Esophagus muscularis mucosa (tissue), 4 donors: ENCODE results near the gene MCF2L2. TPM values are rescaled to one million over a fixed set of nuclear protein-coding genes. Genes with fewer than 3 reads are reported as not detected.

ENCODE experiments used
- DNase-seq: peaks from one replicate; pipeline ENCODE4 v3.0.0-alpha.2; 2017; ENCODE audit errors: extremely low spot score
- H3K27ac ChIP-seq, 4 donors: fragments of 200-600 bp; sonication (generic); replicated peaks in 1 of 4; 1 replicate in 3 of 4; 2 replicates in 1 of 4; pipeline ENCODE4 v1.5.1; 2016 to 2019; ENCODE audit warnings: mild to moderate bottlenecking in 1 of 4
- H3K27me3 ChIP-seq, 4 donors: fragments of 200-600 bp; sonication (generic); one replicate each; pipeline versions ENCODE4 v1.5.1 to v1.6.0; 2016 to 2019
- H3K36me3 ChIP-seq, 4 donors: fragments of 200-600 bp; sonication (generic); one replicate each; pipeline ENCODE4 v1.5.1; 2016 to 2019
- H3K4me1 ChIP-seq, 4 donors: fragments of 200-600 bp; sonication (generic); one replicate each; pipeline ENCODE4 v1.5.1; 2016 to 2019
- H3K4me3 ChIP-seq, 4 donors: fragments of 200-600 bp; sonication (generic); 1 replicate in 2 of 4; 2 replicates in 2 of 4; pipeline ENCODE4 v1.5.1; 2016 to 2019; ENCODE audit warnings: mild to moderate bottlenecking in 4 of 4, moderate library complexity in 1 of 4
- H3K9me3 ChIP-seq, 4 donors: fragments of 200-600 bp; sonication (generic); 1 replicate in 3 of 4; 2 replicates in 1 of 4; pipeline ENCODE4 v1.5.1; 2016 to 2019
- EP300 ChIP-seq: sonication (generic); formaldehyde crosslinking; IDR thresholded peaks from one replicate; pipeline ENCODE4 v1.6.1; 2017; ENCODE audit warnings: antibody characterized with exemption
- POLR2A ChIP-seq: fragments of 450-650 bp; IDR thresholded peaks from one replicate; pipeline ENCODE4 v1.6.1; 2017; ENCODE audit warnings: antibody characterized with exemption, moderate library complexity, mild to moderate bottlenecking, low read depth
- POLR2AphosphoS5 ChIP-seq, 2 donors: sonication (generic); formaldehyde crosslinking; IDR thresholded peaks; one replicate each; pipeline ENCODE4 v1.6.1; 2017; ENCODE audit warnings: antibody characterized with exemption in 2 of 2
- WGBS: methylation state at CpG from one replicate; pipeline ENCODE4 v1.1.5; 2018; 5-methylcytosine and 5-hydroxymethylcytosine counted together
- intact Hi-C: fragments of 100-400 bp; cut with DNase I; formaldehyde crosslinking; loops from one replicate; pipeline ENCODE4 v1.15.1; 2023
- total RNA-seq, 4 donors: library from RNA; depleted of rRNA; stranded (reverse); fragments of >200 nt; gene quantifications; one replicate each; pipeline versions ENCODE4 v1.1.0 to v1.2.1, GENCODE V29; 2016
- TF ChIP-seq, protein P1 (sequence below), 3 experiments: fragments of 200-600 bp in 2 of 3; fragments of 450-650 bp in 1 of 3; sonication (generic) in 2 of 3; IDR thresholded peaks; one replicate each; pipeline ENCODE4 v1.5.1; 2017 to 2019; ENCODE audit warnings: antibody characterized with exemption in 3 of 3, mild to moderate bottlenecking in 2 of 3, moderate library complexity in 1 of 3

Gene MCF2L2
- total RNA-seq, 4 donors from 2014 or later, result 0.99 to 3.3 (median 1.3) TPM

DNA sequence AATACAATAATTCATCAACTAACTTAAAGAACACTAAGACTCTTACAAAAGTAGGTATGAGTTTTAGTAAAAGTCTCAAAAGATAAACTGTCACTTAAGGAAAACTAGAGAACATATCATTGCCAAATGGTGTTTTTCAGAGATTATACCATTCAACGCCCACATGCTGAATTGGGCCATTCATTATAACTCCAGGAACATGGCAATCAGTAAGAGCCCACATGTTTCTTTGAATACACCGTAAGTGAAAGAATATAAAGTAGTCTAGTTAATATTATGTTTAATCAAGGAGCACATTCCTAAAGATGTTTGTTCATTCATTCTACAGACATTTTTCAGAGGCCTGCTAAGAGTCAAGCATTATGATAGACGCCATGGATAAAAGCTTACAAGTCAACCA, 152.5 kb downstream of the MCF2L2 start:
- Histone ChIP-seq H3K36me3 (no peaks in the 10 kb centered on the region), H3K9me3 (no peaks in the 10 kb centered on the region), H3K27ac (no peak overlapping the region), H3K27me3 (no peaks in the 10 kb centered on the region), H3K4me1 (peaks cover 0 to 6% (median 0%) of the 10 kb centered on the region in 4 donors), H3K4me3 (no peak overlapping the region)
- TF ChIP-seq POLR2A, result no peak
- TF ChIP-seq, protein P1, sequence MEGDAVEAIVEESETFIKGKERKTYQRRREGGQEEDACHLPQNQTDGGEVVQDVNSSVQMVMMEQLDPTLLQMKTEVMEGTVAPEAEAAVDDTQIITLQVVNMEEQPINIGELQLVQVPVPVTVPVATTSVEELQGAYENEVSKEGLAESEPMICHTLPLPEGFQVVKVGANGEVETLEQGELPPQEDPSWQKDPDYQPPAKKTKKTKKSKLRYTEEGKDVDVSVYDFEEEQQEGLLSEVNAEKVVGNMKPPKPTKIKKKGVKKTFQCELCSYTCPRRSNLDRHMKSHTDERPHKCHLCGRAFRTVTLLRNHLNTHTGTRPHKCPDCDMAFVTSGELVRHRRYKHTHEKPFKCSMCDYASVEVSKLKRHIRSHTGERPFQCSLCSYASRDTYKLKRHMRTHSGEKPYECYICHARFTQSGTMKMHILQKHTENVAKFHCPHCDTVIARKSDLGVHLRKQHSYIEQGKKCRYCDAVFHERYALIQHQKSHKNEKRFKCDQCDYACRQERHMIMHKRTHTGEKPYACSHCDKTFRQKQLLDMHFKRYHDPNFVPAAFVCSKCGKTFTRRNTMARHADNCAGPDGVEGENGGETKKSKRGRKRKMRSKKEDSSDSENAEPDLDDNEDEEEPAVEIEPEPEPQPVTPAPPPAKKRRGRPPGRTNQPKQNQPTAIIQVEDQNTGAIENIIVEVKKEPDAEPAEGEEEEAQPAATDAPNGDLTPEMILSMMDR (IDR thresholded peaks at IDR 0.05), result no peak
- no peak for TF ChIP-seq EP300
- no peak for TF ChIP-seq POLR2AphosphoS5 (IDR thresholded peaks at IDR 0.05)
- intact Hi-C loops, result no loop called here
- no peak for DNase-seq
- 82% methylated on average over 3 of the region's 3 CpGs for WGBS

DNA sequence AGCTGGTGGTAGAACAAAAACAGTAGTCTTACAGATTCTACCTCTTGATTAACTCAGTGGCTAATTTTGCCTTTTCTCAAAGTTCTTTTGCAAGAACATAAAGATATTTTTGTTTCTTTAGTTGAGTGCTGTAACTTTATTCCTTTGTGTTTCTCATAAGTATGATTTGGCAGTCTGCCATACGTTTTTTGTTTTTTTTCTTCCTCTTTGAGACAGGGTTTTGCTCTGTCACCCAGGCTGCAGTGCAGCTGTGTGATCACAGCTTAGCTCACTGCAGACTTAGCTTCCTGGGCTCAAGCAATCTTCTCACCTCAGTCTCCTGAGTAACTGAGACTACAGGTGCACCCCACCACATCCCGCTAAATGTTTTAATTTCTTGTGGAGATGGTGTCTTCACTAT, 153.0 kb downstream of the MCF2L2 start:
- Histone ChIP-seq H3K27ac (no peak overlapping the region), H3K27me3 (no peaks in the 10 kb centered on the region), H3K9me3 (no peaks in the 10 kb centered on the region), H3K36me3 (peaks cover 0 to 3% (median 2%) of the 10 kb centered on the region in 4 donors), H3K4me3 (no peak overlapping the region), H3K4me1 (peaks cover 0 to 6% (median 0%) of the 10 kb centered on the region in 4 donors)
- DNase-seq, result no peak
- TF ChIP-seq EP300 (no peak), POLR2AphosphoS5 (IDR thresholded peaks at IDR 0.05) (no peak), POLR2A (no peak)
- TF ChIP-seq, protein P1 (IDR thresholded peaks at IDR 0.05), result no peak
- WGBS, result 45% methylated on average over 2 of the region's 2 CpGs
- intact Hi-C loops, result no loop called here

DNA sequence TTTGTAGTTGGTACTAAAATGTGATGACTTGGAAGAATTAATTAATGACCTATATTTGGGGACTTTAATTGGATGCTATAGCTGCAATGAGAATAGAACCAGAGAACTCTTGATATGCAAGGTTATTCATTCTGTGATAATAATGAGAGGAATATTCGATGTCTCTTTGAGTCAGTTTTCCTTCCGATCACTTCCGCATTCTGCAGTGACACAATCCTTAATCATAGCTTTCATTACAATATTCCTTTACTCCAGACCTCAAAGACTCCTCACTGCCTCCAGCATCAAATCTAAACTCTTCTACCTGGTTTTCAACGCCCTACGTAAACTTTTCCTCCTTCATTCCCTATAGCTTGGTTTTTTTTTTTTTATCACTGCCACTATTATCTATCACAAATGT, 153.8 kb downstream of the MCF2L2 start:
- WGBS, result 83% methylated on average over 5 of the region's 5 CpGs

DNA sequence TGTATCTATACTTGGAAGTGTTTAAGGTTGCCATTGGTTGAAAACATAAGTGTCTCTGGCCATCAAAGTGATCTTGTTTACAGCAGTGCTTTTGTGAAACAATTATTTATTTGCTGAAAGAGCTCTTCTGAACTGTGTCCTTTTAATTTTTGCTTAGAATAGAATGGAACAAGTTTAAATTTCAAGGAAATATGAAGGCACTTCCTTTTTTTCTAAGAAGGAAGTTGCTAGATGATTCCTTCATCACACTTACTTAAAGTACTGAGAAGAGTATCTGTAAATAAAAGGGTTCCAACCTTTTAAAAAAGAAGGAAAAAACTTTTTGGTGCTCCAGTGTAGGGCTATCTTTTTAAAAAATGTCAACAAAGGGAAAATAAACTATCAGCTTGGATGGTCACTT, 155.6 kb downstream of the MCF2L2 start:
- Histone ChIP-seq H3K4me3 (no peak overlapping the region), H3K27ac (no peak overlapping the region), H3K27me3 (no peaks in the 10 kb centered on the region), H3K4me1 (peaks cover 0 to 6% (median 0%) of the 10 kb centered on the region in 4 donors), H3K36me3 (peaks cover 0 to 12% (median 5%) of the 10 kb centered on the region in 4 donors), H3K9me3 (no peaks in the 10 kb centered on the region)
- TF ChIP-seq, protein P1 (IDR thresholded peaks at IDR 0.05), result no peak
- TF ChIP-seq POLR2AphosphoS5 (IDR thresholded peaks at IDR 0.05), result no peak
- TF ChIP-seq POLR2A, result no peak
- no peak for TF ChIP-seq EP300
- intact Hi-C loops, result no loop called here
- DNase-seq, result no peak

More for the DNA sequence above, 153.8 kb downstream of the MCF2L2 start:
- intact Hi-C loops, result no loop called here
- H3K4me3 ChIP-seq, result no peak overlapping the region
- H3K27me3 ChIP-seq, result no peaks in the 10 kb centered on the region
- H3K27ac ChIP-seq, result no peak overlapping the region
- peaks cover 0 to 11% (median 5%) of the 10 kb centered on the region in 4 donors for H3K36me3 ChIP-seq
- peaks cover 0 to 6% (median 0%) of the 10 kb centered on the region in 4 donors for H3K4me1 ChIP-seq
- no peaks in the 10 kb centered on the region for H3K9me3 ChIP-seq
- TF ChIP-seq, protein P1 (IDR thresholded peaks at IDR 0.05), result no peak
- TF ChIP-seq POLR2A (no peak), EP300 (no peak)
- no peak for DNase-seq

DNA sequence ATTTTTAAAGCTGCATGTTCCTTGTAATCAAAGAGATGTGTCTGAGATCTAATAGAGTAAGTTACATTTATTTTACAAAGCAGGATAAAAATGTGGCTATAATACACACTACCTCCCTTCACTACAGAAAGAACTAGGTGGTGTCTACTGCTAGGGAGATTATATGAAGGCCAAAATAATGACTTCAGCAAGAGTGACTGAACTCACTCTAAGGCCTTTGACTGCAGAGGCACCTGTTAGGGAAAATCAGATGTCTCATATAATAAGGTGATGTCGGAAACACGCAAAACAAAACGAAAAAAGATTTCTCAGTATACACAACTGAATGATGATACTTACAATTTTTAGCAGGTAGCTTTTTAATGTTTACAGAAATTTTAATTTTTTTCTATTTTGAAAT, 156.3 kb downstream of the MCF2L2 start:
- no peak for DNase-seq
- Histone ChIP-seq H3K27me3 (no peaks in the 10 kb centered on the region), H3K27ac (no peak overlapping the region), H3K4me3 (no peak overlapping the region), H3K36me3 (peaks cover 0 to 12% (median 5%) of the 10 kb centered on the region in 4 donors), H3K4me1 (peaks cover 0 to 6% (median 0%) of the 10 kb centered on the region in 4 donors), H3K9me3 (no peaks in the 10 kb centered on the region)
- no peak for TF ChIP-seq POLR2AphosphoS5 (IDR thresholded peaks at IDR 0.05)
- TF ChIP-seq, protein P1 (IDR thresholded peaks at IDR 0.05), result no peak
- TF ChIP-seq POLR2A, result no peak
- no peak for TF ChIP-seq EP300
- WGBS, result 97% methylated on average over 3 of the region's 3 CpGs
- intact Hi-C loops, result no loop called here
